Panc1 (cell line): Measurements from ENCODE around the gene MMGT1. TPM values are rescaled to one million over a fixed set of nuclear protein-coding genes. Genes with fewer than 3 reads are reported as not detected.
A peak's percentile ranks its signal among the peaks of the same experiment; 100 is the strongest.

Experiments used
- ATAC-seq: fragments of 200-7000 bp; cut with Tn5 transposase; 2 replicates; pipeline ENCODE4 v1.9.1; 2020; ENCODE audit warnings: mild to moderate bottlenecking, moderate library complexity
- BruUV-seq: library from RNA; stranded (reverse); fragments of 400-500 nt; replicated peaks from 2 replicates; lab custom pipeline; 2021; lab: Mats Ljungman, UMichigan
- CTCF ChIA-PET: fragments of 300-600 bp; sonication (Branson Sonifier 250); formaldehyde crosslinking; loops from one replicate; lab custom pipeline; 2022; ENCODE audit warnings: antibody characterized with exemption; lab: Charles Lee
- POLR2A ChIA-PET: fragments of 300-600 bp; sonication (Branson Sonifier 250); formaldehyde crosslinking; loops from one replicate; lab custom pipeline; 2022; ENCODE audit warnings: antibody characterized with exemption; lab: Charles Lee
- DNase-seq: peaks from one replicate; pipeline ENCODE4 v3.0.0-alpha.2; 2010; ENCODE audit warnings: low read depth, low spot score
- H3K27ac ChIP-seq: 2 replicates; pipeline ENCODE4 v1.5.1; 2011; ENCODE audit warnings: mild to moderate bottlenecking, low read length, inconsistent platforms
- H3K27me3 ChIP-seq: fragments of 200-500 bp; sonication (Bioruptor generic); 2 replicates; pipeline ENCODE4 v1.6.0; 2014; ENCODE audit warnings: low read length, inconsistent platforms; ENCODE audit not compliant: control insufficient read depth, insufficient read depth
- H3K36me3 ChIP-seq: fragments of 200-500 bp; sonication (Bioruptor generic); 2 replicates; pipeline ENCODE4 v1.5.1; 2014; ENCODE audit warnings: inconsistent platforms, mild to moderate bottlenecking, low read length, moderate library complexity; ENCODE audit not compliant: control insufficient read depth, insufficient read depth
- H3K4me1 ChIP-seq: 2 replicates; pipeline ENCODE4 v1.5.1; 2011; ENCODE audit warnings: inconsistent platforms, mild to moderate bottlenecking, low read length, moderate library complexity; ENCODE audit not compliant: control insufficient read depth, insufficient read depth
- H3K4me3 ChIP-seq, 2 experiments: 2 replicates each; pipeline ENCODE4 v1.5.1; 2011 to 2012; ENCODE audit warnings: low read depth in 2 of 2, low read length in 2 of 2, mild to moderate bottlenecking in 2 of 2, inconsistent platforms in 1 of 2, moderate library complexity in 1 of 2
- H3K9me3 ChIP-seq: fragments of 200-500 bp; sonication (Bioruptor generic); 2 replicates; pipeline ENCODE4 v1.5.1; 2014; ENCODE audit warnings: low read depth, mild to moderate bottlenecking, inconsistent platforms, low read length, moderate library complexity; ENCODE audit not compliant: control insufficient read depth, insufficient read depth
- POLR2AphosphoS5 ChIP-seq: IDR thresholded peaks from 2 replicates; pipeline ENCODE4 v1.6.1; 2012; ENCODE audit warnings: mild to moderate bottlenecking, low read depth, low read length, moderate library complexity
- SIN3A ChIP-seq: IDR thresholded peaks from 2 replicates; pipeline ENCODE4 v1.6.1; 2012; ENCODE audit warnings: low read depth, mild to moderate bottlenecking, low read length, moderate library complexity, borderline replicate concordance; ENCODE audit not compliant: insufficient read depth
- TCF7L2 ChIP-seq: IDR thresholded peaks from 2 replicates; pipeline ENCODE4 v1.6.1; 2011; ENCODE audit warnings: mild to moderate bottlenecking, low read depth, low read length, inconsistent platforms
- in situ Hi-C: cut with HindIII; loops from 2 replicates; pipeline ENCODE4 v1.10.0; 2016; ENCODE audit warnings: low sequenced_read_pairs, low pct_unique_long_range_greater_than_20kb
- intact Hi-C: fragments of 100-400 bp; cut with micrococcal nuclease; formaldehyde crosslinking; loops from one replicate; pipeline ENCODE4 v1.10.0; 2022; ENCODE audit not compliant: unreplicated experiment
- total RNA-seq: library from RNA; stranded (reverse); gene quantifications from one replicate; pipeline ENCODE4 v1.2.1, GENCODE V29; 2021; ENCODE audit not compliant: unreplicated experiment
- TF ChIP-seq, protein P1 (sequence below), 2 experiments: IDR thresholded peaks; 2 replicates each; pipeline ENCODE4 v1.6.1; 2011 to 2012; ENCODE audit warnings: low read depth in 2 of 2, control low read depth in 1 of 2, low read length in 1 of 2, mild to moderate bottlenecking in 1 of 2, moderate library complexity in 1 of 2; ENCODE audit not compliant: insufficient read depth in 1 of 2
- TF ChIP-seq, protein P2 (sequence below): fragments of 450-650 bp; IDR thresholded peaks from 2 replicates; pipeline ENCODE4 v1.5.1; 2017; ENCODE audit warnings: mild to moderate bottlenecking

The MMGT1 gene
- total RNA-seq, 1 experiment from 2014 or later: 31.4 TPM

GRCh38 chrX:135988245-135988644 is 14.5 kb upstream of the MMGT1 start:
- in situ Hi-C loops (no loop called here), intact Hi-C loops (no loop called here)
- no peaks in the 10 kb centered on the region for H3K36me3 ChIP-seq
- BruUV-seq: no TSS peak
- H3K4me3 ChIP-seq: no peak overlapping the region
- ChIA-PET POLR2A (no interaction called here), CTCF (no interaction called here)
- TF ChIP-seq POLR2AphosphoS5: no peak
- no peak for TF ChIP-seq SIN3A
- TF ChIP-seq TCF7L2: no peak
- TF ChIP-seq, protein P1, sequence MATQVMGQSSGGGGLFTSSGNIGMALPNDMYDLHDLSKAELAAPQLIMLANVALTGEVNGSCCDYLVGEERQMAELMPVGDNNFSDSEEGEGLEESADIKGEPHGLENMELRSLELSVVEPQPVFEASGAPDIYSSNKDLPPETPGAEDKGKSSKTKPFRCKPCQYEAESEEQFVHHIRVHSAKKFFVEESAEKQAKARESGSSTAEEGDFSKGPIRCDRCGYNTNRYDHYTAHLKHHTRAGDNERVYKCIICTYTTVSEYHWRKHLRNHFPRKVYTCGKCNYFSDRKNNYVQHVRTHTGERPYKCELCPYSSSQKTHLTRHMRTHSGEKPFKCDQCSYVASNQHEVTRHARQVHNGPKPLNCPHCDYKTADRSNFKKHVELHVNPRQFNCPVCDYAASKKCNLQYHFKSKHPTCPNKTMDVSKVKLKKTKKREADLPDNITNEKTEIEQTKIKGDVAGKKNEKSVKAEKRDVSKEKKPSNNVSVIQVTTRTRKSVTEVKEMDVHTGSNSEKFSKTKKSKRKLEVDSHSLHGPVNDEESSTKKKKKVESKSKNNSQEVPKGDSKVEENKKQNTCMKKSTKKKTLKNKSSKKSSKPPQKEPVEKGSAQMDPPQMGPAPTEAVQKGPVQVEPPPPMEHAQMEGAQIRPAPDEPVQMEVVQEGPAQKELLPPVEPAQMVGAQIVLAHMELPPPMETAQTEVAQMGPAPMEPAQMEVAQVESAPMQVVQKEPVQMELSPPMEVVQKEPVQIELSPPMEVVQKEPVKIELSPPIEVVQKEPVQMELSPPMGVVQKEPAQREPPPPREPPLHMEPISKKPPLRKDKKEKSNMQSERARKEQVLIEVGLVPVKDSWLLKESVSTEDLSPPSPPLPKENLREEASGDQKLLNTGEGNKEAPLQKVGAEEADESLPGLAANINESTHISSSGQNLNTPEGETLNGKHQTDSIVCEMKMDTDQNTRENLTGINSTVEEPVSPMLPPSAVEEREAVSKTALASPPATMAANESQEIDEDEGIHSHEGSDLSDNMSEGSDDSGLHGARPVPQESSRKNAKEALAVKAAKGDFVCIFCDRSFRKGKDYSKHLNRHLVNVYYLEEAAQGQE (IDR thresholded peaks at IDR 0.05; ENCODE audit: insufficient read depth in 1 of 2, low read depth in 2 of 2, low read length in 1 of 2): no peak
- TF ChIP-seq, protein P2, sequence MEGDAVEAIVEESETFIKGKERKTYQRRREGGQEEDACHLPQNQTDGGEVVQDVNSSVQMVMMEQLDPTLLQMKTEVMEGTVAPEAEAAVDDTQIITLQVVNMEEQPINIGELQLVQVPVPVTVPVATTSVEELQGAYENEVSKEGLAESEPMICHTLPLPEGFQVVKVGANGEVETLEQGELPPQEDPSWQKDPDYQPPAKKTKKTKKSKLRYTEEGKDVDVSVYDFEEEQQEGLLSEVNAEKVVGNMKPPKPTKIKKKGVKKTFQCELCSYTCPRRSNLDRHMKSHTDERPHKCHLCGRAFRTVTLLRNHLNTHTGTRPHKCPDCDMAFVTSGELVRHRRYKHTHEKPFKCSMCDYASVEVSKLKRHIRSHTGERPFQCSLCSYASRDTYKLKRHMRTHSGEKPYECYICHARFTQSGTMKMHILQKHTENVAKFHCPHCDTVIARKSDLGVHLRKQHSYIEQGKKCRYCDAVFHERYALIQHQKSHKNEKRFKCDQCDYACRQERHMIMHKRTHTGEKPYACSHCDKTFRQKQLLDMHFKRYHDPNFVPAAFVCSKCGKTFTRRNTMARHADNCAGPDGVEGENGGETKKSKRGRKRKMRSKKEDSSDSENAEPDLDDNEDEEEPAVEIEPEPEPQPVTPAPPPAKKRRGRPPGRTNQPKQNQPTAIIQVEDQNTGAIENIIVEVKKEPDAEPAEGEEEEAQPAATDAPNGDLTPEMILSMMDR: no peak
- no peak overlapping the region for H3K27ac ChIP-seq
- H3K9me3 ChIP-seq: no peaks in the 10 kb centered on the region
- DNase-seq (no peak), ATAC-seq (no peak)
- no peaks in the 10 kb centered on the region for H3K27me3 ChIP-seq
- peaks cover 21% of the 10 kb centered on the region for H3K4me1 ChIP-seq

DNA sequence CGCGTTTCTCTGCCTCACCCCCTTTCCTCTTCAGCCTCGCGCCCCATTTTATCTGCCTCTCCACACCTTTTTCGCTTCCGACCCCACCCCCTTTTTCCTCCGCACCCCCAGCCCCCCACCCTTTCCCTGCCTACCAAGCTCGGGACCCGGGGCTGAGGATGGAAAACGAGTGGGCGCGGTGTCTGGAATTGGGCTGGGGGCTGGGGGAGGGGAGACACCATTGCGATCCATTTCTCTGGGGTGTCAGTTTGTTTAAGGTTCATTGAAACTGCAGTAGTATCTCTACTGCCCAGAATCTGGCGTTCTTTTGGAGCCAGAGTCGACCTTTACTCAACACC is 12.2 kb upstream of the MMGT1 start:
- TF ChIP-seq POLR2AphosphoS5 (no peak), SIN3A (no peak), TCF7L2 (no peak)
- TF ChIP-seq, protein P2: no peak
- TF ChIP-seq, protein P1 (IDR thresholded peaks at IDR 0.05; ENCODE audit: insufficient read depth in 1 of 2, low read depth in 2 of 2, low read length in 1 of 2): no peak
- H3K36me3 ChIP-seq: no peaks in the 10 kb centered on the region
- ATAC-seq (no peak), DNase-seq (no peak)
- ChIA-PET POLR2A (no interaction called here), CTCF (interaction anchor here (0.6 kb wide), 1 partner anchor 15 kb away, joined by 5 read pairs; no protein-coding TSS in a partner anchor)
- H3K4me3 ChIP-seq: peak overlapping the region; percentile 79 to 88
- peak overlapping the region; percentile 77 for H3K27ac ChIP-seq
- H3K9me3 ChIP-seq: no peaks in the 10 kb centered on the region
- H3K27me3 ChIP-seq: no peaks in the 10 kb centered on the region
- H3K4me1 ChIP-seq: peaks cover 21% of the 10 kb centered on the region
- no TSS peak for BruUV-seq
- intact Hi-C loops (no loop called here), in situ Hi-C loops (no loop called here)
